H1 (cell line): ENCODE results near the gene FOXF2. TPM values are rescaled to one million over a fixed set of nuclear protein-coding genes. Genes with fewer than 3 reads are reported as not detected.

ENCODE experiments used
- CTCF ChIA-PET: fragments of 300-600 bp; sonication (Branson Sonifier 250); formaldehyde crosslinking; loops from one replicate; lab custom pipeline; 2021; ENCODE audit not compliant: partially characterized antibody; lab: Charles Lee
- POLR2A ChIA-PET: fragments of 300-600 bp; sonication (Branson Sonifier 250); formaldehyde crosslinking; loops from one replicate; lab custom pipeline; 2021; ENCODE audit warnings: inconsistent platforms; ENCODE audit not compliant: partially characterized antibody; lab: Charles Lee
- DNase-seq, 2 experiments: peaks; one replicate each; pipeline versions ENCODE4 v3.0.0 to v3.0.0-alpha.2; 2010 to 2022; ENCODE audit warnings: low spot score in 2 of 2, low read depth in 1 of 2, mixed read lengths in 1 of 2
- FAIRE-seq: peaks from 2 replicates; lab custom pipeline; 2011; peaks lifted over from hg19 to GRCh38; lab: Jason Lieb, UNC
- H2AFZ ChIP-seq: 2 replicates; pipeline ENCODE4 v1.8.1; 2012; ENCODE audit warnings: low read length, inconsistent platforms
- H2AK5ac ChIP-seq: 2 replicates; pipeline ENCODE4 v1.6.1; 2013; ENCODE audit warnings: low read depth, low read length
- H2BK120ac ChIP-seq: replicated peaks from 2 replicates; pipeline ENCODE3; 2013; ENCODE audit warnings: low read depth, low read length, inconsistent platforms
- H2BK12ac ChIP-seq: 2 replicates; pipeline ENCODE4 v1.6.1; 2013; ENCODE audit warnings: low read depth, low read length
- H2BK15ac ChIP-seq: 2 replicates; pipeline ENCODE4 v1.6.1; 2013; ENCODE audit warnings: low read length
- H2BK20ac ChIP-seq: 2 replicates; pipeline ENCODE4 v1.6.1; 2013; ENCODE audit warnings: low read length
- H2BK5ac ChIP-seq: 2 replicates; pipeline ENCODE4 v1.6.1; 2013; ENCODE audit warnings: low read depth, low read length
- H3K14ac ChIP-seq: 2 replicates; pipeline ENCODE4 v1.6.1; 2013; ENCODE audit warnings: inconsistent platforms; ENCODE audit not compliant: insufficient read length
- H3K18ac ChIP-seq: 2 replicates; pipeline ENCODE4 v1.6.1; 2013; ENCODE audit warnings: low read length; ENCODE audit errors: extremely low read depth
- H3K23ac ChIP-seq: 2 replicates; pipeline ENCODE4 v1.6.1; 2013; ENCODE audit warnings: inconsistent platforms; ENCODE audit not compliant: insufficient read length
- H3K23me2 ChIP-seq: 2 replicates; pipeline ENCODE4 v1.6.1; 2013; ENCODE audit warnings: low read depth, low read length
- H3K27ac ChIP-seq: 2 replicates; pipeline ENCODE4 v1.6.1; 2011; ENCODE audit warnings: low read depth, low read length, inconsistent platforms
- H3K27me3 ChIP-seq, 4 experiments: replicated peaks in 1 of 4; 1 replicate in 1 of 4; 2 replicates in 3 of 4; pipeline versions ENCODE4 v1.6.1 to v1.8.1; 2011 to 2013; ENCODE audit warnings: low read length in 3 of 4, mild to moderate bottlenecking in 3 of 4, inconsistent platforms in 2 of 4, mixed read lengths in 2 of 4, moderate library complexity in 1 of 4; ENCODE audit not compliant: control insufficient read depth in 3 of 4, insufficient read depth in 3 of 4; ENCODE audit errors: extremely low read depth in 1 of 4
- H3K36me3 ChIP-seq, 4 experiments: 2 replicates each; pipeline versions ENCODE4 v1.6.1 to v1.8.1; 2011 to 2013; ENCODE audit warnings: mild to moderate bottlenecking in 4 of 4, low read length in 3 of 4, moderate library complexity in 2 of 4, control low read depth in 1 of 4, inconsistent platforms in 1 of 4; ENCODE audit not compliant: insufficient read depth in 4 of 4, control insufficient read depth in 2 of 4
- H3K4ac ChIP-seq: replicated peaks from 2 replicates; pipeline ENCODE3; 2013; ENCODE audit warnings: low read length, low read depth, mixed read lengths, inconsistent platforms; ENCODE audit not compliant: insufficient read length
- H3K4me1 ChIP-seq, 4 experiments: replicated peaks in 1 of 4; 1 replicate in 1 of 4; 2 replicates in 3 of 4; pipeline versions ENCODE4 v1.6.1 to v1.8.1; 2011 to 2013; ENCODE audit warnings: low read length in 3 of 4, inconsistent platforms in 2 of 4, mixed read lengths in 1 of 4; ENCODE audit not compliant: insufficient read depth in 4 of 4, control insufficient read depth in 3 of 4
- H3K4me2 ChIP-seq, 2 experiments: 2 replicates each; pipeline versions ENCODE4 v1.6.1 to v1.8.1; 2011 to 2013; ENCODE audit warnings: low read depth in 2 of 2, low read length in 2 of 2, control low read depth in 1 of 2, inconsistent platforms in 1 of 2, mild to moderate bottlenecking in 1 of 2; ENCODE audit not compliant: insufficient read depth in 1 of 2
- H3K4me3 ChIP-seq, 4 experiments: fragments of 200-600, 300-600 bp in 1 of 4; sonication (generic), shearing (Covaris generic), sonication (Bioruptor Twin) in 1 of 4; 2 replicates each; pipeline versions ENCODE4 v1.5.1 to v1.8.1; 2011 to 2016; ENCODE audit warnings: low read length in 4 of 4, low read depth in 3 of 4, control low read depth in 2 of 4, inconsistent platforms in 2 of 4, mild to moderate bottlenecking in 2 of 4, mixed read lengths in 1 of 4, moderate library complexity in 1 of 4; ENCODE audit not compliant: insufficient read depth in 2 of 4; ENCODE audit errors: extremely low read depth in 1 of 4
- H3K56ac ChIP-seq: replicated peaks from 2 replicates; pipeline ENCODE3; 2013; ENCODE audit warnings: low read depth, mild to moderate bottlenecking, mixed read lengths, low read length, inconsistent platforms; ENCODE audit not compliant: insufficient read length
- H3K79me1 ChIP-seq: 2 replicates; pipeline ENCODE4 v1.6.1; 2013; ENCODE audit warnings: low read depth, low read length, control low read depth
- H3K79me2 ChIP-seq, 2 experiments: 2 replicates each; pipeline versions ENCODE4 v1.6.1 to v1.8.1; 2012 to 2013; ENCODE audit warnings: low read length in 2 of 2, mild to moderate bottlenecking in 2 of 2, inconsistent platforms in 1 of 2; ENCODE audit not compliant: insufficient read depth in 2 of 2, control insufficient read depth in 1 of 2
- H3K9ac ChIP-seq, 4 experiments: replicated peaks in 1 of 4; 1 replicate in 1 of 4; 2 replicates in 3 of 4; pipeline versions ENCODE4 v1.6.1 to v1.8.1; 2011 to 2013; ENCODE audit warnings: low read depth in 3 of 4, low read length in 3 of 4, control low read depth in 2 of 4, mild to moderate bottlenecking in 2 of 4, moderate library complexity in 2 of 4, inconsistent platforms in 1 of 4; ENCODE audit errors: extremely low read depth in 1 of 4
- H3K9me3 ChIP-seq, 2 experiments: 2 replicates each; pipeline versions ENCODE4 v1.6.1 to v1.8.1; 2012 to 2013; ENCODE audit warnings: mild to moderate bottlenecking in 2 of 2, moderate library complexity in 2 of 2, control low read depth in 1 of 2, inconsistent platforms in 1 of 2, low read depth in 1 of 2, low read length in 1 of 2, mixed read lengths in 1 of 2; ENCODE audit not compliant: insufficient read depth in 2 of 2
- H4K20me1 ChIP-seq, 2 experiments: replicated peaks in 1 of 2; 2 replicates each; pipeline versions ENCODE3 to v1.8.1; 2011 to 2013; ENCODE audit warnings: inconsistent platforms in 2 of 2, low read length in 2 of 2, mild to moderate bottlenecking in 1 of 2; ENCODE audit not compliant: insufficient read depth in 2 of 2, control insufficient read depth in 1 of 2
- H4K5ac ChIP-seq: 2 replicates; pipeline ENCODE4 v1.6.1; 2013; ENCODE audit warnings: low read length, low read depth, mixed read lengths, inconsistent platforms; ENCODE audit not compliant: insufficient read length
- H4K8ac ChIP-seq: 2 replicates; pipeline ENCODE4 v1.8.0; 2013; ENCODE audit warnings: mild to moderate bottlenecking, moderate library complexity, low read length, inconsistent platforms; ENCODE audit not compliant: insufficient read depth; ENCODE audit errors: extremely low read depth
- H4K91ac ChIP-seq: replicated peaks from 2 replicates; pipeline ENCODE3; 2013; ENCODE audit warnings: low read length, mixed read lengths, inconsistent platforms; ENCODE audit not compliant: insufficient read length
- ASH2L ChIP-seq: fragments of 200-600, 300-600 bp; sonication (generic); IDR thresholded peaks from one replicate; pipeline ENCODE4 v1.7.1; 2017; ENCODE audit warnings: low read length
- CHD1 ChIP-seq: IDR thresholded peaks from 2 replicates; pipeline ENCODE4 v1.6.1; 2012; ENCODE audit warnings: low read depth, low read length, improper control_type of control experiment
- EGR1 ChIP-seq: IDR thresholded peaks from 2 replicates; pipeline ENCODE4 v1.6.1; 2011; ENCODE audit warnings: low read depth, low read length, borderline replicate concordance
- GTF2F1 ChIP-seq: IDR thresholded peaks from 2 replicates; pipeline ENCODE4 v1.6.1; 2012; ENCODE audit warnings: low read depth, low read length, improper control_type of control experiment, borderline replicate concordance
- KDM4A ChIP-seq: IDR thresholded peaks from one replicate; pipeline ENCODE4 v1.7.1; 2012; ENCODE audit warnings: low read depth, mild to moderate bottlenecking, moderate library complexity, low read length, inconsistent platforms; ENCODE audit not compliant: severe bottlenecking
- NRF1 ChIP-seq: IDR thresholded peaks from 2 replicates; pipeline ENCODE4 v1.6.1; 2011; ENCODE audit warnings: mild to moderate bottlenecking, low read depth, low read length, improper control_type of control experiment
- POLR2AphosphoS5 ChIP-seq: IDR thresholded peaks from 2 replicates; pipeline ENCODE4 v1.6.1; 2011; ENCODE audit warnings: low read depth, low read length
- RAD21 ChIP-seq, 2 experiments: IDR thresholded peaks in 1 of 2; conservative IDR thresholded peaks in 1 of 2; 2 replicates each; pipeline ENCODE4 v1.6.1; 2011; ENCODE audit warnings: low read depth in 2 of 2, low read length in 2 of 2, improper control_type of control experiment in 1 of 2, inconsistent platforms in 1 of 2, mild to moderate bottlenecking in 1 of 2, moderate library complexity in 1 of 2
- SP1 ChIP-seq: IDR thresholded peaks from 2 replicates; pipeline ENCODE4 v1.6.1; 2011; ENCODE audit warnings: low read depth, low read length
- SUZ12 ChIP-seq: fragments of 200-600 bp; sonication (generic); IDR thresholded peaks from 2 replicates; pipeline ENCODE4 v1.6.1; 2012; ENCODE audit warnings: mild to moderate bottlenecking, inconsistent platforms, low read length, moderate library complexity, mixed read lengths
- YY1 ChIP-seq: IDR thresholded peaks from 2 replicates; pipeline ENCODE4 v1.6.1; 2011; ENCODE audit warnings: low read depth, mild to moderate bottlenecking, low read length
- WGBS, 2 experiments: shearing (Covaris generic) in 1 of 2; methylation state at CpG; one replicate each; pipeline versions ENCODE4 v1.1.6 to v1.1.7; 2013 to 2015; ENCODE audit warnings: low lambda C conversion rate in 2 of 2, mixed read lengths in 2 of 2, inconsistent platforms in 1 of 2, low coverage in 1 of 2, missing lambda C conversion rate in 1 of 2; ENCODE audit not compliant: insufficient replicate concordance in 2 of 2, insufficient coverage in 1 of 2, insufficient read length in 1 of 2; ENCODE audit errors: extremely low coverage in 1 of 2, missing lambda C conversion rate in 1 of 2; 5-methylcytosine and 5-hydroxymethylcytosine counted together
- polyA plus RNA-seq, 7 experiments: library from polyadenylated mRNA; depleted of rRNA in 3 of 7; stranded (reverse) in 5 of 7; unstranded in 2 of 7; fragments of >200 nt in 5 of 7; fragments of 200-250 nt in 2 of 7; gene quantifications; 1 replicate in 5 of 7; 2 replicates in 1 of 7; 4 replicates in 1 of 7; pipeline versions ENCODE4 v1.2.1 to v1.2.3, GENCODE V29; 2011 to 2013; ENCODE audit warnings: missing spikeins in 2 of 7, mixed read lengths in 2 of 7
- total RNA-seq: library from RNA; stranded (reverse); fragmentation: NEBNext Ultra II Directional; extraction: Animal tissue kit (Norgen Biotek cat#: 25700); gene quantifications from 2 replicates; pipeline ENCODE4 v1.2.1, GENCODE V29; 2021

Gene FOXF2
- total and polyA plus RNA-seq, 2 of the 8 experiments (the other 6 are each of a cell fraction or from before 2014, with no cell fraction given) = 0.05 TPM; not detected in 1

- DNase-seq (no peak), FAIRE-seq (no peak)
- Histone ChIP-seq H3K9me3 (no peaks in the 10 kb centered on the region), H3K23me2 (peaks cover 6% of the 10 kb centered on the region; the same call in 1 of the 2 replicates), H4K8ac (no peak overlapping the region), H3K36me3 (peaks cover 0 to 3% (median 0%) of the 10 kb centered on the region in 4 experiments; a peak in 1 of 8 replicates), H3K18ac (no peak overlapping the region; the same call in 1 of the 2 replicates), H4K20me1 (peaks cover 13 to 21% of the 10 kb centered on the region in 2 experiments), H3K23ac (no peak overlapping the region), H4K91ac (no peak overlapping the region), H3K9ac (no peak overlapping the region), H3K56ac (no peak overlapping the region), H3K4me3 (peak overlapping the region; percentile 9 to 53 (median 16); a peak in 6 of 8 replicates), H2BK5ac (no peak overlapping the region), H2BK12ac (no peak overlapping the region), H2AFZ (no peak overlapping the region), H3K27ac (no peak overlapping the region), H3K79me2 (no peaks in the 10 kb centered on the region), H2AK5ac (no peak overlapping the region), H3K4me1 (peaks cover 0 to 27% (median 11%) of the 10 kb centered on the region in 4 experiments; a peak in 5 of 7 replicates), H3K14ac (no peak overlapping the region), H4K5ac (no peak overlapping the region), H2BK120ac (no peak overlapping the region), H3K79me1 (no peaks in the 10 kb centered on the region), H3K4ac (no peak overlapping the region), H2BK20ac (no peak overlapping the region), H3K4me2 (peak overlapping the region; percentile 54 to 67), H3K27me3 (peaks cover 71 to 91% (median 83%) of the 10 kb centered on the region in 4 experiments), H2BK15ac (no peak overlapping the region)
- WGBS, 2 experiments = 2% methylated on average over 67 of the region's 89 CpGs; no CpG with 5 or more reads in 1 of the 2 experiments
- CTCF ChIA-PET = interaction anchor here (1.0 to 2.6 kb wide), 8 partner anchors 8 to 65 kb away, joined by 3 to 10 read pairs (median 4); no protein-coding TSS in a partner anchor
- POLR2A ChIA-PET = interaction anchor here (1.4 to 2.6 kb wide), 3 partner anchors 8 to 18 kb away, joined by 3 to 7 read pairs (median 4); no protein-coding TSS in a partner anchor
- TF ChIP-seq YY1 (0 out of 2 replicates have a peak, but pooled peaks have one; percentile 6), SP1 (no peak), SUZ12 (peak; percentile 94), CHD1 (no peak), KDM4A (no peak), ASH2L (peak; percentile 71), NRF1 (no peak), POLR2AphosphoS5 (no peak), EGR1 (peak; percentile 80), RAD21 (IDR thresholded peaks at IDR 0.05 in 1 of 2, conservative IDR thresholded peaks at IDR 0.05 in 1 of 2; ENCODE audit: low read depth in 2 of 2, low read length in 2 of 2) (no peak), GTF2F1 (no peak)
These were observed 11.0 kb upstream of the FOXF2 start for GRCh38 chr6:1378065-1379016.
